Memory B cell (primary cell): ENCODE measurements around the gene FFAR3.

Experiments
- ATAC-seq: fragments of 150-1000 bp; cut with Tn5 transposase; 2 replicates; pipeline ENCODE4 v1.10.0; 2021; ENCODE audit warnings: low read depth, mild to moderate bottlenecking, moderate library complexity
- DNase-seq, 2 donors: peaks; one replicate each; pipeline ENCODE4 v3.0.0; 2022; ENCODE audit warnings: low spot score in 2 of 2
- H3K27ac Mint-ChIP-seq: one replicate; pipeline ENCODE4 v1.8.0; 2022; ENCODE audit warnings: mild to moderate bottlenecking, moderate library complexity, mixed read lengths
- H3K27me3 Mint-ChIP-seq: one replicate; pipeline ENCODE4 v1.8.0; 2022; ENCODE audit warnings: mixed read lengths
- H3K36me3 Mint-ChIP-seq: one replicate; pipeline ENCODE4 v1.8.0; 2022; ENCODE audit warnings: mild to moderate bottlenecking, mixed read lengths
- H3K4me1 Mint-ChIP-seq: one replicate; pipeline ENCODE4 v1.8.0; 2022; ENCODE audit warnings: mixed read lengths
- H3K4me3 Mint-ChIP-seq: one replicate; pipeline ENCODE4 v1.8.0; 2022; ENCODE audit warnings: mild to moderate bottlenecking, moderate library complexity, mixed read lengths
- H3K9me3 Mint-ChIP-seq: one replicate; pipeline ENCODE4 v1.8.0; 2022; ENCODE audit warnings: mixed read lengths

Gene FFAR3

GRCh38 chr19:35337097-35337983 is 20.9 kb upstream of the FFAR3 start:
- Mint-ChIP-seq H3K36me3 (peaks cover 42% of the 10 kb centered on the region), H3K9me3 (no peaks in the 10 kb centered on the region), H3K4me1 (peaks cover 49% of the 10 kb centered on the region), H3K27me3 (no peaks in the 10 kb centered on the region), H3K4me3 (peak overlapping the region; percentile 82), H3K27ac (peak overlapping the region; percentile 88)
- ATAC-seq, result peak; percentile 43
- no peak for DNase-seq

- DNase-seq (no peak), ATAC-seq (no peak)
- Mint-ChIP-seq H3K9me3 (no peaks in the 10 kb centered on the region), H3K4me1 (peaks cover 46% of the 10 kb centered on the region), H3K36me3 (peaks cover 42% of the 10 kb centered on the region), H3K4me3 (no peak overlapping the region), H3K27ac (peak overlapping the region; percentile 88), H3K27me3 (no peaks in the 10 kb centered on the region)
Measured at GRCh38 chr19:35337984-35338296, 20.3 kb upstream of the FFAR3 start.

- H3K4me3 Mint-ChIP-seq, result no peak overlapping the region
- peaks cover 45% of the 10 kb centered on the region for H3K4me1 Mint-ChIP-seq
- DNase-seq, result no peak
- no peaks in the 10 kb centered on the region for H3K27me3 Mint-ChIP-seq
- no peak for ATAC-seq
- peaks cover 40% of the 10 kb centered on the region for H3K36me3 Mint-ChIP-seq
- no peaks in the 10 kb centered on the region for H3K9me3 Mint-ChIP-seq
- peak overlapping the region; percentile 11 for H3K27ac Mint-ChIP-seq
Measured at GRCh38 chr19:35340431-35340830, 17.8 kb upstream of the FFAR3 start.

- H3K4me1 Mint-ChIP-seq, result peaks cover 47% of the 10 kb centered on the region
- no peaks in the 10 kb centered on the region for H3K27me3 Mint-ChIP-seq
- no peak for ATAC-seq
- DNase-seq, result no peak
- H3K9me3 Mint-ChIP-seq, result no peaks in the 10 kb centered on the region
- no peak overlapping the region for H3K27ac Mint-ChIP-seq
- H3K4me3 Mint-ChIP-seq, result no peak overlapping the region
- H3K36me3 Mint-ChIP-seq, result peaks cover 40% of the 10 kb centered on the region
Measured at GRCh38 chr19:35341006-35341405, 17.3 kb upstream of the FFAR3 start.

GRCh38 chr19:35341565-35342225 is 16.6 kb upstream of the FFAR3 start:
- Mint-ChIP-seq H3K4me1 (peaks cover 50% of the 10 kb centered on the region), H3K36me3 (peaks cover 38% of the 10 kb centered on the region), H3K27me3 (no peaks in the 10 kb centered on the region), H3K4me3 (no peak overlapping the region), H3K27ac (peak overlapping the region; percentile 51), H3K9me3 (no peaks in the 10 kb centered on the region)
- ATAC-seq (no peak), DNase-seq (no peak)

GRCh38 chr19:35342430-35342829 is 15.8 kb upstream of the FFAR3 start:
- H3K4me1 Mint-ChIP-seq, result peaks cover 50% of the 10 kb centered on the region
- no peak overlapping the region for H3K4me3 Mint-ChIP-seq
- H3K27me3 Mint-ChIP-seq, result no peaks in the 10 kb centered on the region
- no peaks in the 10 kb centered on the region for H3K9me3 Mint-ChIP-seq
- H3K27ac Mint-ChIP-seq, result peak overlapping the region; percentile 51
- H3K36me3 Mint-ChIP-seq, result peaks cover 32% of the 10 kb centered on the region
- ATAC-seq (no peak), DNase-seq (no peak)

- no peak overlapping the region for H3K4me3 Mint-ChIP-seq
- peak overlapping the region; percentile 97 for H3K27ac Mint-ChIP-seq
- H3K4me1 Mint-ChIP-seq, result peaks cover 63% of the 10 kb centered on the region
- ATAC-seq, result no peak
- peaks cover 28% of the 10 kb centered on the region for H3K36me3 Mint-ChIP-seq
- H3K27me3 Mint-ChIP-seq, result no peaks in the 10 kb centered on the region
- H3K9me3 Mint-ChIP-seq, result no peaks in the 10 kb centered on the region
- DNase-seq, result no peak
Measured at GRCh38 chr19:35344511-35345031, 13.7 kb upstream of the FFAR3 start.

GRCh38 chr19:35345671-35346111 is 12.6 kb upstream of the FFAR3 start:
- Mint-ChIP-seq H3K27ac (peak overlapping the region; percentile 97), H3K4me1 (peaks cover 70% of the 10 kb centered on the region), H3K4me3 (peak overlapping the region; percentile 67), H3K27me3 (no peaks in the 10 kb centered on the region), H3K36me3 (peaks cover 26% of the 10 kb centered on the region), H3K9me3 (no peaks in the 10 kb centered on the region)
- no peak for ATAC-seq
- no peak for DNase-seq

GRCh38 chr19:35346193-35347052 is 11.8 kb upstream of the FFAR3 start:
- peak; percentile 61 for ATAC-seq
- H3K4me1 Mint-ChIP-seq, result peaks cover 74% of the 10 kb centered on the region
- H3K27ac Mint-ChIP-seq, result peak overlapping the region; percentile 97
- no peaks in the 10 kb centered on the region for H3K27me3 Mint-ChIP-seq
- no peaks in the 10 kb centered on the region for H3K9me3 Mint-ChIP-seq
- DNase-seq, result peak; percentile 78 to 84
- peaks cover 22% of the 10 kb centered on the region for H3K36me3 Mint-ChIP-seq
- H3K4me3 Mint-ChIP-seq, result peak overlapping the region; percentile 67

- Mint-ChIP-seq H3K9me3 (no peaks in the 10 kb centered on the region), H3K4me1 (peaks cover 69% of the 10 kb centered on the region), H3K36me3 (peaks cover 16% of the 10 kb centered on the region), H3K27ac (peak within 1 kb of the TSS; percentile 97), H3K27me3 (no peaks in the 10 kb centered on the region), H3K4me3 (peak within 1 kb of the TSS; percentile 67)
- ATAC-seq (peak; percentile 76), DNase-seq (peak; percentile 62 to 80)
Measured at GRCh38 chr19:35347171-35347929, 10.9 kb upstream of the FFAR3 start, which contains the start of gene FFAR1. FFAR1 (plus strand) TSS chr19:35347902; CDS start chr19:35351552, 3,650 bp downstream.

- Mint-ChIP-seq H3K27me3 (no peaks in the 10 kb centered on the region), H3K4me1 (peaks cover 70% of the 10 kb centered on the region), H3K36me3 (peaks cover 13% of the 10 kb centered on the region), H3K9me3 (no peaks in the 10 kb centered on the region), H3K27ac (peak overlapping the region; percentile 97), H3K4me3 (peak overlapping the region; percentile 35)
- DNase-seq (no peak), ATAC-seq (no peak)
Measured at GRCh38 chr19:35347930-35348298, 10.3 kb upstream of the FFAR3 start.

GRCh38 chr19:35348911-35349611 is 9.2 kb upstream of the FFAR3 start:
- Mint-ChIP-seq H3K9me3 (no peaks in the 10 kb centered on the region), H3K27ac (peak overlapping the region; percentile 75), H3K27me3 (no peaks in the 10 kb centered on the region), H3K4me1 (peaks cover 65% of the 10 kb centered on the region), H3K36me3 (peaks cover 8% of the 10 kb centered on the region), H3K4me3 (peak overlapping the region; percentile 39)
- DNase-seq, result peak in 1 of 2 donors; percentile 32
- ATAC-seq, result no peak
